ENCODE measurements around the gene ITSN1. TPM values are rescaled to one million over a fixed set of nuclear protein-coding genes. Genes with fewer than 3 reads are reported as not detected.
A peak's percentile ranks its signal among the peaks of the same experiment; 100 is the strongest.

Gene ITSN1
- total and polyA plus RNA-seq, 2 experiments from 2014 or later = 77.9 to 95.7 TPM

DNA sequence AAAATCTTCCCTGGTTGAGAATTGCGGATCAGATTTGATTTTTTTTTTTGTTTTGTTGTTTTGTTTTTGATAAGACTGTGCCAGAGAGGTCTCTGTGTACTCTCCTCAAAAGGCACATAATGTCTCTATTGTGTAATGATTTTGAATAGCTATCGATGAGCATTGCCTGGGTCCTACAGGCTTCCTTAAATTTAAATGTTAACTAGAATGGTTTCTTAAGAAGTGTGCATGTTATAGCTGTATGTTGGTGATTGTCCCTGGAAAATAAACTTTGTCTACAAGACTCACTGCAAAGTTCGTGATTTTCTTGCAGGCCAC is 121.2 kb downstream of the ITSN1 start:
- Histone ChIP-seq H3F3A (replicated peaks; ENCODE audit: low read depth) (no peaks in the 10 kb centered on the region), H3K4me2 (no peak overlapping the region), H3K27me3 (ENCODE audit: insufficient read depth) (no peaks in the 10 kb centered on the region), H2AFZ (no peak overlapping the region), H3K9me2 (ENCODE audit: insufficient read depth) (no peaks in the 10 kb centered on the region; the same call in none of the 2 replicates), H3K4me3 (no peak overlapping the region), H4K20me1 (replicated peaks; ENCODE audit: insufficient read depth) (0 out of 2 replicates have a peak, but pooled peaks cover 8% of the 10 kb centered on the region), H3K27ac (ENCODE audit: low read depth) (no peak overlapping the region), H3K79me2 (replicated peaks; ENCODE audit: insufficient read depth) (no peaks in the 10 kb centered on the region), H3K4me1 (ENCODE audit: insufficient read depth) (peaks cover 13% of the 10 kb centered on the region), H3K36me3 (ENCODE audit: insufficient read depth) (no peaks in the 10 kb centered on the region)
- Mint-ChIP-seq H3K4me3 (no peak overlapping the region), H3K27ac (peak overlapping the region; percentile 19; the same call in 1 of the 2 replicates), H3K27me3 (ENCODE audit: insufficient read depth, low read depth, poor library complexity) (peaks cover 6% of the 10 kb centered on the region), H3K9me3 (no peaks in the 10 kb centered on the region), H3K4me1 (peaks cover 16% of the 10 kb centered on the region), H3K36me3 (ENCODE audit: low read depth) (peaks cover 26% of the 10 kb centered on the region; the same call in 2 of the 3 replicates)
- ATAC-seq = no peak
- no peak for DNase-seq (ENCODE audit: low spot score)
- TF ChIP-seq CREB1 (CRISPR knock-in tag; IDR thresholded peaks at IDR 0.05; ENCODE audit: low read depth) = no peak
- TF ChIP-seq, protein P1, sequence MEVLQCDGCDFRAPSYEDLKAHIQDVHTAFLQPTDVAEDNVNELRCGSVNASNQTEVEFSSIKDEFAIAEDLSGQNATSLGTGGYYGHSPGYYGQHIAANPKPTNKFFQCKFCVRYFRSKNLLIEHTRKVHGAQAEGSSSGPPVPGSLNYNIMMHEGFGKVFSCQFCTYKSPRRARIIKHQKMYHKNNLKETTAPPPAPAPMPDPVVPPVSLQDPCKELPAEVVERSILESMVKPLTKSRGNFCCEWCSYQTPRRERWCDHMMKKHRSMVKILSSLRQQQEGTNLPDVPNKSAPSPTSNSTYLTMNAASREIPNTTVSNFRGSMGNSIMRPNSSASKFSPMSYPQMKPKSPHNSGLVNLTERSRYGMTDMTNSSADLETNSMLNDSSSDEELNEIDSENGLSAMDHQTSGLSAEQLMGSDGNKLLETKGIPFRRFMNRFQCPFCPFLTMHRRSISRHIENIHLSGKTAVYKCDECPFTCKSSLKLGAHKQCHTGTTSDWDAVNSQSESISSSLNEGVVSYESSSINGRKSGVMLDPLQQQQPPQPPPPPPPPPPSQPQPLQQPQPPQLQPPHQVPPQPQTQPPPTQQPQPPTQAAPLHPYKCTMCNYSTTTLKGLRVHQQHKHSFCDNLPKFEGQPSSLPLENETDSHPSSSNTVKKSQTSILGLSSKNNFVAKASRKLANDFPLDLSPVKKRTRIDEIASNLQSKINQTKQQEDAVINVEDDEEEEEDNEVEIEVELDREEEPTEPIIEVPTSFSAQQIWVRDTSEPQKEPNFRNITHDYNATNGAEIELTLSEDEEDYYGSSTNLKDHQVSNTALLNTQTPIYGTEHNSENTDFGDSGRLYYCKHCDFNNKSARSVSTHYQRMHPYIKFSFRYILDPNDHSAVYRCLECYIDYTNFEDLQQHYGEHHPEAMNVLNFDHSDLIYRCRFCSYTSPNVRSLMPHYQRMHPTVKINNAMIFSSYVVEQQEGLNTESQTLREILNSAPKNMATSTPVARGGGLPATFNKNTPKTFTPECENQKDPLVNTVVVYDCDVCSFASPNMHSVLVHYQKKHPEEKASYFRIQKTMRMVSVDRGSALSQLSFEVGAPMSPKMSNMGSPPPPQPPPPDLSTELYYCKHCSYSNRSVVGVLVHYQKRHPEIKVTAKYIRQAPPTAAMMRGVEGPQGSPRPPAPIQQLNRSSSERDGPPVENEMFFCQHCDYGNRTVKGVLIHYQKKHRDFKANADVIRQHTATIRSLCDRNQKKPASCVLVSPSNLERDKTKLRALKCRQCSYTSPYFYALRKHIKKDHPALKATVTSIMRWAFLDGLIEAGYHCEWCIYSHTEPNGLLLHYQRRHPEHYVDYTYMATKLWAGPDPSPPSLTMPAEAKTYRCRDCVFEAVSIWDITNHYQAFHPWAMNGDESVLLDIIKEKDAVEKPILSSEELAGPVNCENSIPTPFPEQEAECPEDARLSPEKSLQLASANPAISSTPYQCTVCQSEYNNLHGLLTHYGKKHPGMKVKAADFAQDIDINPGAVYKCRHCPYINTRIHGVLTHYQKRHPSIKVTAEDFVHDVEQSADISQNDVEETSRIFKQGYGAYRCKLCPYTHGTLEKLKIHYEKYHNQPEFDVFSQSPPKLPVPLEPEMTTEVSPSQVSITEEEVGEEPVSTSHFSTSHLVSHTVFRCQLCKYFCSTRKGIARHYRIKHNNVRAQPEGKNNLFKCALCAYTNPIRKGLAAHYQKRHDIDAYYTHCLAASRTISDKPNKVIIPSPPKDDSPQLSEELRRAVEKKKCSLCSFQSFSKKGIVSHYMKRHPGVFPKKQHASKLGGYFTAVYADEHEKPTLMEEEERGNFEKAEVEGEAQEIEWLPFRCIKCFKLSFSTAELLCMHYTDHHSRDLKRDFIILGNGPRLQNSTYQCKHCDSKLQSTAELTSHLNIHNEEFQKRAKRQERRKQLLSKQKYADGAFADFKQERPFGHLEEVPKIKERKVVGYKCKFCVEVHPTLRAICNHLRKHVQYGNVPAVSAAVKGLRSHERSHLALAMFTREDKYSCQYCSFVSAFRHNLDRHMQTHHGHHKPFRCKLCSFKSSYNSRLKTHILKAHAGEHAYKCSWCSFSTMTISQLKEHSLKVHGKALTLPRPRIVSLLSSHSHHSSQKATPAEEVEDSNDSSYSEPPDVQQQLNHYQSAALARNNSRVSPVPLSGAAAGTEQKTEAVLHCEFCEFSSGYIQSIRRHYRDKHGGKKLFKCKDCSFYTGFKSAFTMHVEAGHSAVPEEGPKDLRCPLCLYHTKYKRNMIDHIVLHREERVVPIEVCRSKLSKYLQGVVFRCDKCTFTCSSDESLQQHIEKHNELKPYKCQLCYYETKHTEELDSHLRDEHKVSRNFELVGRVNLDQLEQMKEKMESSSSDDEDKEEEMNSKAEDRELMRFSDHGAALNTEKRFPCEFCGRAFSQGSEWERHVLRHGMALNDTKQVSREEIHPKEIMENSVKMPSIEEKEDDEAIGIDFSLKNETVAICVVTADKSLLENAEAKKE (CRISPR knock-in tag; IDR thresholded peaks at IDR 0.05) = no peak
- no peak for TF ChIP-seq EZH2phosphoT487 (IDR thresholded peaks at IDR 0.05; ENCODE audit: unreplicated experiment)
- no peak for TF ChIP-seq ZNF114 (CRISPR knock-in tag; IDR thresholded peaks at IDR 0.05)
- TF ChIP-seq, protein P2, sequence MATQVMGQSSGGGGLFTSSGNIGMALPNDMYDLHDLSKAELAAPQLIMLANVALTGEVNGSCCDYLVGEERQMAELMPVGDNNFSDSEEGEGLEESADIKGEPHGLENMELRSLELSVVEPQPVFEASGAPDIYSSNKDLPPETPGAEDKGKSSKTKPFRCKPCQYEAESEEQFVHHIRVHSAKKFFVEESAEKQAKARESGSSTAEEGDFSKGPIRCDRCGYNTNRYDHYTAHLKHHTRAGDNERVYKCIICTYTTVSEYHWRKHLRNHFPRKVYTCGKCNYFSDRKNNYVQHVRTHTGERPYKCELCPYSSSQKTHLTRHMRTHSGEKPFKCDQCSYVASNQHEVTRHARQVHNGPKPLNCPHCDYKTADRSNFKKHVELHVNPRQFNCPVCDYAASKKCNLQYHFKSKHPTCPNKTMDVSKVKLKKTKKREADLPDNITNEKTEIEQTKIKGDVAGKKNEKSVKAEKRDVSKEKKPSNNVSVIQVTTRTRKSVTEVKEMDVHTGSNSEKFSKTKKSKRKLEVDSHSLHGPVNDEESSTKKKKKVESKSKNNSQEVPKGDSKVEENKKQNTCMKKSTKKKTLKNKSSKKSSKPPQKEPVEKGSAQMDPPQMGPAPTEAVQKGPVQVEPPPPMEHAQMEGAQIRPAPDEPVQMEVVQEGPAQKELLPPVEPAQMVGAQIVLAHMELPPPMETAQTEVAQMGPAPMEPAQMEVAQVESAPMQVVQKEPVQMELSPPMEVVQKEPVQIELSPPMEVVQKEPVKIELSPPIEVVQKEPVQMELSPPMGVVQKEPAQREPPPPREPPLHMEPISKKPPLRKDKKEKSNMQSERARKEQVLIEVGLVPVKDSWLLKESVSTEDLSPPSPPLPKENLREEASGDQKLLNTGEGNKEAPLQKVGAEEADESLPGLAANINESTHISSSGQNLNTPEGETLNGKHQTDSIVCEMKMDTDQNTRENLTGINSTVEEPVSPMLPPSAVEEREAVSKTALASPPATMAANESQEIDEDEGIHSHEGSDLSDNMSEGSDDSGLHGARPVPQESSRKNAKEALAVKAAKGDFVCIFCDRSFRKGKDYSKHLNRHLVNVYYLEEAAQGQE (IDR thresholded peaks at IDR 0.05; ENCODE audit: unreplicated experiment) = no peak
- TF ChIP-seq ZNF331 (CRISPR knock-in tag; IDR thresholded peaks at IDR 0.05; ENCODE audit: low read depth) = no peak
- TF ChIP-seq, protein P3, sequence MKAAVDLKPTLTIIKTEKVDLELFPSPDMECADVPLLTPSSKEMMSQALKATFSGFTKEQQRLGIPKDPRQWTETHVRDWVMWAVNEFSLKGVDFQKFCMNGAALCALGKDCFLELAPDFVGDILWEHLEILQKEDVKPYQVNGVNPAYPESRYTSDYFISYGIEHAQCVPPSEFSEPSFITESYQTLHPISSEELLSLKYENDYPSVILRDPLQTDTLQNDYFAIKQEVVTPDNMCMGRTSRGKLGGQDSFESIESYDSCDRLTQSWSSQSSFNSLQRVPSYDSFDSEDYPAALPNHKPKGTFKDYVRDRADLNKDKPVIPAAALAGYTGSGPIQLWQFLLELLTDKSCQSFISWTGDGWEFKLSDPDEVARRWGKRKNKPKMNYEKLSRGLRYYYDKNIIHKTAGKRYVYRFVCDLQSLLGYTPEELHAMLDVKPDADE (IDR thresholded peaks at IDR 0.05) = no peak
- no peak for TF ChIP-seq NANOG (IDR thresholded peaks at IDR 0.05; ENCODE audit: borderline replicate concordance)
- no peak for TF ChIP-seq JUNB (IDR thresholded peaks at IDR 0.05; ENCODE audit: unreplicated experiment)
- TF ChIP-seq EZH2 (IDR thresholded peaks at IDR 0.05; ENCODE audit: low read depth, unreplicated experiment) = no peak
- TF ChIP-seq POLR2AphosphoS5 (IDR thresholded peaks at IDR 0.05; ENCODE audit: low read depth) = no peak
- no peak for TF ChIP-seq STAT1 (IDR thresholded peaks at IDR 0.05; ENCODE audit: unreplicated experiment)
- TF ChIP-seq, protein P4, sequence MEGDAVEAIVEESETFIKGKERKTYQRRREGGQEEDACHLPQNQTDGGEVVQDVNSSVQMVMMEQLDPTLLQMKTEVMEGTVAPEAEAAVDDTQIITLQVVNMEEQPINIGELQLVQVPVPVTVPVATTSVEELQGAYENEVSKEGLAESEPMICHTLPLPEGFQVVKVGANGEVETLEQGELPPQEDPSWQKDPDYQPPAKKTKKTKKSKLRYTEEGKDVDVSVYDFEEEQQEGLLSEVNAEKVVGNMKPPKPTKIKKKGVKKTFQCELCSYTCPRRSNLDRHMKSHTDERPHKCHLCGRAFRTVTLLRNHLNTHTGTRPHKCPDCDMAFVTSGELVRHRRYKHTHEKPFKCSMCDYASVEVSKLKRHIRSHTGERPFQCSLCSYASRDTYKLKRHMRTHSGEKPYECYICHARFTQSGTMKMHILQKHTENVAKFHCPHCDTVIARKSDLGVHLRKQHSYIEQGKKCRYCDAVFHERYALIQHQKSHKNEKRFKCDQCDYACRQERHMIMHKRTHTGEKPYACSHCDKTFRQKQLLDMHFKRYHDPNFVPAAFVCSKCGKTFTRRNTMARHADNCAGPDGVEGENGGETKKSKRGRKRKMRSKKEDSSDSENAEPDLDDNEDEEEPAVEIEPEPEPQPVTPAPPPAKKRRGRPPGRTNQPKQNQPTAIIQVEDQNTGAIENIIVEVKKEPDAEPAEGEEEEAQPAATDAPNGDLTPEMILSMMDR (conservative IDR thresholded peaks at IDR 0.05; ENCODE audit: low read depth in 2 of 2) = no peak
